ENCODE results near the gene COL25A1. TPM values are rescaled to one million over a fixed set of nuclear protein-coding genes. Genes with fewer than 3 reads are reported as not detected.

The COL25A1 gene
- total RNA-seq, 6 donors from 2014 or later: 0.15 to 0.79 (median 0.27) TPM; not detected in 2

DNA sequence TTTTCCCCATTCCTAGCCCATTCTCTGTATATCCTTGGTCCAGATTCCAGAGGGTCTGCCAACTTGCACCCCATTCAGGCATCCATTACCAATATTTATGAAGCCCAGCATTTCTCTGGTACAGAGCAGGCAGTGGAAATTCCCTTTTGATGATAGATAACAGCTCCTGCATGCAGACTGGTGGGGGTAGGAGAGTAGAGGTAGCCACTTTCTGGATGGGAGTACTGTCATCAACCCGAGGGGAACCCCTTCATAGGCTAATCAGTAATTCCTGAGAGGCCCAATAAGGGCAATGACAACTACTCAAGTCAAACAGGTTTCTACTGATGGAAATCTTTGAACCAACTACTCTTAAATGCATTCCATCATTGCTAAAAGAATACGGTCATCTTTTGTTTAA is 63.7 kb downstream of the COL25A1 start:
- ATAC-seq (ENCODE audit: low FRiP score in 2 of 2) (no peak), DNase-seq (no peak)
- Histone ChIP-seq H3K27ac (no peak overlapping the region), H3K9me3 (no peaks in the 10 kb centered on the region), H3K4me1 (no peaks in the 10 kb centered on the region), H3K4me3 (no peak overlapping the region), H3K27me3 (no peaks in the 10 kb centered on the region), H3K36me3 (no peaks in the 10 kb centered on the region)
- TF ChIP-seq EP300 (IDR thresholded peaks at IDR 0.05) (no peak), POLR2A (IDR thresholded peaks at IDR 0.05) (no peak)
- WGBS, 2 donors: 59 to 60% methylated on average over 2 of the region's 2 CpGs

DNA sequence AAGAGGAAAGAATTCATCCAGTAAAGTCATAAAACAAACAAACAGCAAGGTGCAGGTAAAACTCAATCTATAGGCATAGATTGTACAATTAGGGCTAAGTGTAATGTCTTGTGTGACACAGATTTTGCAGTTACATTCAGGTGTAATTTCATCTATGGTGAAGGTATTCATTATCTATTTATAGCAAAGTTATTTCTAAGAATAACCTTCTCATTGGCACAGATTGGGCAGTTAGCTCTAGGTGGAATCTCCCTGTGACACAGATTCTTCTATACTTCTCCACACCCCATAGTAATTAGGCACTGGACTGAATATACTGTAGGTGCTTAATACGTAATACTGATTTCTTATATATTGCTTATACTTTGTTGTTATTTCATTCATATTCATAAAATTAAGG is 66.8 kb downstream of the COL25A1 start:
- Histone ChIP-seq H3K4me3 (no peak overlapping the region), H3K4me1 (no peaks in the 10 kb centered on the region), H3K9me3 (no peaks in the 10 kb centered on the region), H3K27ac (no peak overlapping the region), H3K27me3 (no peaks in the 10 kb centered on the region), H3K36me3 (no peaks in the 10 kb centered on the region)
- TF ChIP-seq EP300 (IDR thresholded peaks at IDR 0.05) (no peak), POLR2A (IDR thresholded peaks at IDR 0.05) (no peak), POLR2AphosphoS5 (IDR thresholded peaks at IDR 0.05) (no peak)
- TF ChIP-seq, protein P1, sequence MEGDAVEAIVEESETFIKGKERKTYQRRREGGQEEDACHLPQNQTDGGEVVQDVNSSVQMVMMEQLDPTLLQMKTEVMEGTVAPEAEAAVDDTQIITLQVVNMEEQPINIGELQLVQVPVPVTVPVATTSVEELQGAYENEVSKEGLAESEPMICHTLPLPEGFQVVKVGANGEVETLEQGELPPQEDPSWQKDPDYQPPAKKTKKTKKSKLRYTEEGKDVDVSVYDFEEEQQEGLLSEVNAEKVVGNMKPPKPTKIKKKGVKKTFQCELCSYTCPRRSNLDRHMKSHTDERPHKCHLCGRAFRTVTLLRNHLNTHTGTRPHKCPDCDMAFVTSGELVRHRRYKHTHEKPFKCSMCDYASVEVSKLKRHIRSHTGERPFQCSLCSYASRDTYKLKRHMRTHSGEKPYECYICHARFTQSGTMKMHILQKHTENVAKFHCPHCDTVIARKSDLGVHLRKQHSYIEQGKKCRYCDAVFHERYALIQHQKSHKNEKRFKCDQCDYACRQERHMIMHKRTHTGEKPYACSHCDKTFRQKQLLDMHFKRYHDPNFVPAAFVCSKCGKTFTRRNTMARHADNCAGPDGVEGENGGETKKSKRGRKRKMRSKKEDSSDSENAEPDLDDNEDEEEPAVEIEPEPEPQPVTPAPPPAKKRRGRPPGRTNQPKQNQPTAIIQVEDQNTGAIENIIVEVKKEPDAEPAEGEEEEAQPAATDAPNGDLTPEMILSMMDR (IDR thresholded peaks at IDR 0.05): no peak
- no peak for DNase-seq
- 90 to 94% methylated on average over 1 of the region's 1 CpG for WGBS, 2 donors
- ATAC-seq (ENCODE audit: low FRiP score in 2 of 2): no peak

DNA sequence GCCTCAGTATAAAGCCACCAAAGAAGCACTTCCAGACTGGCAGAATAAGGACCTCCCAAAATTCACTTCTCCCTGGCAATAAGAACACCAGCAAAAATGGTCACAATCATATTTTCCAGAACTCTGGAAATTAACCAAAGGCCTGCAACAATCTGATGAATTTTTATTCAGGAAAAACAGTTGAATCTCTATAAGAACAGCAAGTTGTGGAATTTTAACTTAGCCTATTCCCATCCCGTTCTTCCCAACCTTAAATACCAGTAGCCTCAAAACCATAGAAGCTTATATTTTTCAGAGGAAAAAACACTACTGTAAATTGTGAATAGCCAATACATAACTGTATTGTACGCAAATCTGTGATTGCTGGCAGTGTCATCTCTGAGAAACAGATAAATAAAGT is 67.9 kb downstream of the COL25A1 start:
- ATAC-seq (ENCODE audit: low FRiP score in 2 of 2) (no peak), DNase-seq (no peak)
- TF ChIP-seq POLR2A (IDR thresholded peaks at IDR 0.05) (no peak), EP300 (IDR thresholded peaks at IDR 0.05) (no peak), POLR2AphosphoS5 (IDR thresholded peaks at IDR 0.05) (no peak)
- TF ChIP-seq, protein P1 (IDR thresholded peaks at IDR 0.05): no peak
- H3K27ac ChIP-seq: no peak overlapping the region
- H3K4me3 ChIP-seq: no peak overlapping the region
- 84 to 95% methylated on average over 2 of the region's 2 CpGs for WGBS, 2 donors
- H3K27me3 ChIP-seq: no peaks in the 10 kb centered on the region
- H3K36me3 ChIP-seq: no peaks in the 10 kb centered on the region
- no peaks in the 10 kb centered on the region for H3K4me1 ChIP-seq
- H3K9me3 ChIP-seq: no peaks in the 10 kb centered on the region

DNA sequence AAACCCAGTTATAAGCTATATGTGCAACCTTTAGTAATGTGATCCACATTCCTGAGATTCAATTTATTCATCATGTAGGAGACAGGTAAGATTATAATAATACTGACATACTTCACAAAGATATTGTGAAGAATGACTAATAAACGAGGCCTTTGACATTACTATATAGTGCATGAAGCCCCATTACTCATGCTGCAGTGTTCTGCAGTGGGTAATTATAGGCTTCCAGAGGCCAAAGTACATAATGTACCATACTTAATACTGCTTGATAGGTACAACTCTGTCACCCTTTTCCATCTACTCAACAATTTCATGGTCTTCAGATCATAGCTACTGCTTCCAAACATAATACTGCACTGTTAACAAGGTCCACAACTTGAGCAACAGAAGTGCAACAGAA is 68.9 kb downstream of the COL25A1 start:
- 89 to 91% methylated on average over 1 of the region's 1 CpG for WGBS, 2 donors
- H3K27me3 ChIP-seq: no peaks in the 10 kb centered on the region
- no peak overlapping the region for H3K4me3 ChIP-seq
- H3K36me3 ChIP-seq: no peaks in the 10 kb centered on the region
- no peak overlapping the region for H3K27ac ChIP-seq
- no peaks in the 10 kb centered on the region for H3K4me1 ChIP-seq
- ATAC-seq (ENCODE audit: low FRiP score in 2 of 2): no peak
- DNase-seq: no peak
- no peaks in the 10 kb centered on the region for H3K9me3 ChIP-seq
- TF ChIP-seq POLR2AphosphoS5 (IDR thresholded peaks at IDR 0.05): no peak
- no peak for TF ChIP-seq POLR2A (IDR thresholded peaks at IDR 0.05)
- TF ChIP-seq, protein P1 (IDR thresholded peaks at IDR 0.05): no peak
- TF ChIP-seq EP300 (IDR thresholded peaks at IDR 0.05): no peak

DNA sequence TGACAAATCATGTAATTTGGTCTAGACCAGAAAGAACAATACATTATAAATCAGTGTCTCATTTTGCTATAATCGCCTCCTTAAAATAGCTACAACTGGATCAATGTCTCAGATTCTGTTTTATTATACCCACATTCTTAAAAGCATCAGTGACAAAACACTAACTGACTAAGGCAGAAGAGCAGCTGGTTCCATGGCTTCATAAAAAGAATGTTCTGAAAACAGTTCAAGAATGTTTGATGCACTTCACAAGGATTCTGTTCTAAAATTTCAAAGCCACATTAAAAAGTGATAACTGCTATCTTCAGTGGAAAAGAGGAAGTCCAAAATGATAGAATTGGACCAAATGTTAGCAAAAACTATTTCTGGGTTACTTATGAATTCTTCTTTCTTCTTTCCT is 69.8 kb downstream of the COL25A1 start:
- H3K27ac ChIP-seq: no peak overlapping the region
- DNase-seq: no peak
- H3K4me3 ChIP-seq: no peak overlapping the region
- H3K9me3 ChIP-seq: no peaks in the 10 kb centered on the region
- ATAC-seq (ENCODE audit: low FRiP score in 2 of 2): no peak
- TF ChIP-seq POLR2AphosphoS5 (IDR thresholded peaks at IDR 0.05) (no peak), POLR2A (IDR thresholded peaks at IDR 0.05) (no peak)
- no peaks in the 10 kb centered on the region for H3K27me3 ChIP-seq
- H3K36me3 ChIP-seq: no peaks in the 10 kb centered on the region
- WGBS, 2 donors: 76 to 84% methylated on average over 1 of the region's 1 CpG
- H3K4me1 ChIP-seq: no peaks in the 10 kb centered on the region

DNA sequence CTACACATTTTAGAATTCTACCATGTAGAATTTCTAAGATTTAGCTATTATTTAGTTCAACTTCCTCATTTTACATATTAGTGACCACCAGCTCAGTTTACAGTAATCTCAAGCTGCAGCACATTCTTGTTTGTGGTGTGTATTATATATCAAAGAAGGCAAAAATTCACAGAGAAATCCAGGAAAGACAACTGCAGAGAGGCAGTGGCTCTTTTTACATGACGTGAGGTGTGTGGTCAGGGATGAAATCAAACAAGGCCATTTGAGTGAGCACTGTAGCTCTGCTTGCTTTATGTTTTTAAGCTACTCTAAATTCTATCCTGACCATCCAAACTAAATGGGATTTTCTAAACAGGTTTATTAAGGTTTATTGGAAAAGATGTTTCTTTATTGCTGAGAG is 71.1 kb downstream of the COL25A1 start:
- ATAC-seq (ENCODE audit: low FRiP score in 2 of 2): no peak
- 86 to 100% methylated on average over 1 of the region's 1 CpG for WGBS, 2 donors
- no peaks in the 10 kb centered on the region for H3K4me1 ChIP-seq

More for the DNA sequence above, 71.1 kb downstream of the COL25A1 start:
- Histone ChIP-seq H3K4me3 (no peak overlapping the region), H3K27me3 (no peaks in the 10 kb centered on the region), H3K27ac (no peak overlapping the region), H3K9me3 (no peaks in the 10 kb centered on the region), H3K36me3 (no peaks in the 10 kb centered on the region)
- DNase-seq: no peak
- no peak for TF ChIP-seq EP300 (IDR thresholded peaks at IDR 0.05)
- TF ChIP-seq POLR2A (IDR thresholded peaks at IDR 0.05): no peak
- TF ChIP-seq, protein P1 (IDR thresholded peaks at IDR 0.05): no peak
- no peak for TF ChIP-seq POLR2AphosphoS5 (IDR thresholded peaks at IDR 0.05)

All from upper lobe of left lung (tissue), 6 donors.